ENCODE data around the gene MYLK.

The MYLK gene

DNA sequence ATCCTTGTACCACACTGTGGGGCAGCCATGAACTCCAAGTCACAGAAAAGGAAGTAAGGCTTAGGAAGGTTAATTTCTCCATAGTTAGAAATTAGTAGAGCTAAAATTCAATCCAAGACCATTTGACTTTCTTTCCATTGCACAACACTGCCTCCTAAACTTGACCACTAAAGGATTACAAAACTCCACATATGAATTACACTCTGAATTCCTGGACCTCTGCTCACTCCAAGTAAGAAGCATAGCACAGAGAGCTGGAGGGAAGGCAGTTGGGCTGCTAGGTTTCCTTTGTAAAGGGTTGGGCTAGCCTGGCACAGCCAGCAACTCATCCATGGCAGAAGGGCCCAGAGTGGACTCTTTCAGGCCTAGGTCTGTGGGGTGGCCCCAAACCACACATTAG is 134.4 kb downstream of the MYLK start:
- no peak overlapping the region for H3K9ac ChIP-seq (ENCODE audit: low read depth, low read length, poor library complexity)
- no peak overlapping the region for H2AK5ac ChIP-seq (ENCODE audit: low read depth, low read length)
- peaks cover 2 to 4% of the 10 kb centered on the region in 2 donors for H3K4me1 ChIP-seq (ENCODE audit: control insufficient read depth in 2 of 2, insufficient read depth in 1 of 2, low read depth in 1 of 2, low read length in 2 of 2)
- DNase-seq (ENCODE audit: low spot score): no peak
- no peak overlapping the region for H3K14ac ChIP-seq (ENCODE audit: low read length)
- no peak overlapping the region for H4K91ac ChIP-seq (ENCODE audit: low read depth, low read length, poor library complexity)
- no peak overlapping the region for H2BK120ac ChIP-seq (ENCODE audit: low read depth, low read length)
- no peak overlapping the region for H3K4ac ChIP-seq (ENCODE audit: low read length)
- no peak overlapping the region for H2BK12ac ChIP-seq (ENCODE audit: low read length)
- no peaks in the 10 kb centered on the region for H3K79me1 ChIP-seq (ENCODE audit: low read depth, low read length)
- no peak overlapping the region for H3K4me3 ChIP-seq (ENCODE audit: low read length in 2 of 2)
- H2AFZ ChIP-seq (ENCODE audit: low read length): no peak overlapping the region
- H3K36me3 ChIP-seq (replicated peaks in 1 of 2; ENCODE audit: control insufficient read depth in 2 of 2, insufficient read depth in 2 of 2, low read length in 2 of 2): peaks cover 6 to 14% of the 10 kb centered on the region in 2 donors
- H2BK5ac ChIP-seq (ENCODE audit: low read length): no peak overlapping the region
- no peak overlapping the region for H3K4me2 ChIP-seq (ENCODE audit: insufficient read depth, low read length, poor library complexity, severe bottlenecking)
- no peak overlapping the region for H2BK15ac ChIP-seq (ENCODE audit: low read length)
- no peak overlapping the region for H3K27ac ChIP-seq (replicated peaks; ENCODE audit: low read length)
- H3K27me3 ChIP-seq (ENCODE audit: control insufficient read depth in 3 of 3, insufficient read depth in 3 of 3, low read depth in 1 of 3, low read length in 3 of 3): no peaks in the 10 kb centered on the region
- peaks cover 0 to 3% of the 10 kb centered on the region in 2 donors for H3K9me3 ChIP-seq (replicated peaks in 1 of 2; ENCODE audit: control insufficient read depth in 2 of 2, insufficient read depth in 1 of 2, low read depth in 1 of 2, low read length in 2 of 2)
- H4K8ac ChIP-seq (ENCODE audit: low read depth, low read length): no peak overlapping the region
- no peak overlapping the region for H3K23ac ChIP-seq (ENCODE audit: low read depth, low read length, poor library complexity)
- no peak overlapping the region for H3K18ac ChIP-seq (ENCODE audit: low read length)

DNA sequence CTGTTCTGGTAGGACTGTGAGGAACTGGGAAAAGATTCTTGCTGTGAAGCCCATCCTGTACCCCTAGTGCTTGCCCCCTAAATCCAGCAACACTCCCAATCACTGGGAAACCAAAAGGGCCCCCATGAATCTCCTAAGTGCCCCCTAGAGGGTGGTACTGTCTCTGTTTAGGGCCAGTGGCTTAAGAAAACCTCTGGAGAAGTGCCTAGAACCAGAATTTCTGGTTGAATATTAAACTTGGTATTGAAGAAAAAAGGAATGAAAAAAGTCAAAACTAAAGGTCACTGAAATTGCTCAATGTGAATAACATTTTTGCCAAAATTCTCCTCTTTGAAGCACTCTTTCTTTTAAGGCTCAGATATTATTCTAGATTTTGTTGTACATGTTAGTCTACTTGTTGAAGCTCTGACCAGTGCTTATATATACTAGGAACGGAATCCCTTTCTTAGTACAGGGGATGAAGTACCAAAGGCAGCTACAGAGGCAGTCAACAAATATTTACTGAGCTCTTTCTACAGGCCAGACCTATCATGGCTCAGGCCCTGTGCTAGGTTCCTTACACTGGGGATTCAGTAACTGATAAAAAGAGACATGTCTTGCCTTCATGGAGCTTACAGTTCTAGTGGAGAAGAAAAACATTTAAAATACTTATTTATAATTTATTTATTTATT is 138.8 kb downstream of the MYLK start:
- Histone ChIP-seq H3K27ac (replicated peaks; ENCODE audit: low read length) (no peak overlapping the region), H2BK12ac (ENCODE audit: low read length) (no peak overlapping the region), H3K4ac (ENCODE audit: low read length) (no peak overlapping the region), H3K14ac (ENCODE audit: low read length) (no peak overlapping the region), H3K4me3 (ENCODE audit: low read length in 2 of 2) (no peak overlapping the region), H3K23ac (ENCODE audit: low read depth, low read length, poor library complexity) (no peak overlapping the region), H3K36me3 (replicated peaks in 1 of 2; ENCODE audit: control insufficient read depth in 2 of 2, insufficient read depth in 2 of 2, low read length in 2 of 2) (peaks cover 0 to 4% of the 10 kb centered on the region in 2 donors), H3K9ac (ENCODE audit: low read depth, low read length, poor library complexity) (no peak overlapping the region), H2BK120ac (ENCODE audit: low read depth, low read length) (no peak overlapping the region), H4K8ac (ENCODE audit: low read depth, low read length) (no peak overlapping the region), H3K9me3 (replicated peaks in 1 of 2; ENCODE audit: control insufficient read depth in 2 of 2, insufficient read depth in 1 of 2, low read depth in 1 of 2, low read length in 2 of 2) (peaks cover 0 to 3% of the 10 kb centered on the region in 2 donors), H3K79me1 (ENCODE audit: low read depth, low read length) (no peaks in the 10 kb centered on the region), H2BK15ac (ENCODE audit: low read length) (no peak overlapping the region), H4K91ac (ENCODE audit: low read depth, low read length, poor library complexity) (no peak overlapping the region), H2BK5ac (ENCODE audit: low read length) (no peak overlapping the region), H3K18ac (ENCODE audit: low read length) (no peak overlapping the region), H3K27me3 (ENCODE audit: control insufficient read depth in 3 of 3, insufficient read depth in 3 of 3, low read depth in 1 of 3, low read length in 3 of 3) (no peaks in the 10 kb centered on the region), H2AFZ (ENCODE audit: low read length) (no peak overlapping the region), H2AK5ac (ENCODE audit: low read depth, low read length) (no peak overlapping the region), H3K4me1 (ENCODE audit: control insufficient read depth in 2 of 2, insufficient read depth in 1 of 2, low read depth in 1 of 2, low read length in 2 of 2) (peaks cover 0 to 6% of the 10 kb centered on the region in 2 donors), H3K4me2 (ENCODE audit: insufficient read depth, low read length, poor library complexity, severe bottlenecking) (no peak overlapping the region)
- no peak for DNase-seq (ENCODE audit: low spot score)
- WGBS, 2 donors (ENCODE audit: extremely low coverage in 2 of 2, insufficient read length in 2 of 2, insufficient replicate concordance in 1 of 2): no CpG with 5 or more reads among the region's 1 CpG

DNA sequence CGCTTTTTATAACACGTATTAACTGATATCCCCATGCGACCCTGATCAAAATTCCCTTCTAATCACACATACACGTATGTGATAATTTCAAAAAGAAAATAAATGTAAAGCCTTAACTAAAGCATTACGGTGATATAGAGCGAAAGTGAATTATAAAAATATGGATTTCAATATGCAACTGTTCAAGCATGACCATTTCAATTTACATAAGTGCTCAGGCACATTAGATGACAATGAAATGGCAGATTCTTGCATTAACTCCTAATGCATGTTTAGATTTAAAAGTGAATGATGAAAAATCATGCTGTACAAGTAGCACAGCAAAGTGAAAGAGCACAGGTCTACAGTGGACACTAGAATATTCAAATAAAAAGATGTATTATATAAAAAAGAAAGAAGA is 140.1 kb downstream of the MYLK start:
- Histone ChIP-seq H3K9me3 (replicated peaks in 1 of 2; ENCODE audit: control insufficient read depth in 2 of 2, insufficient read depth in 1 of 2, low read depth in 1 of 2, low read length in 2 of 2) (peaks cover 0 to 3% of the 10 kb centered on the region in 2 donors), H3K27me3 (ENCODE audit: control insufficient read depth in 3 of 3, insufficient read depth in 3 of 3, low read depth in 1 of 3, low read length in 3 of 3) (no peaks in the 10 kb centered on the region), H3K4me3 (ENCODE audit: low read length in 2 of 2) (no peak overlapping the region), H3K23ac (ENCODE audit: low read depth, low read length, poor library complexity) (no peak overlapping the region), H4K91ac (ENCODE audit: low read depth, low read length, poor library complexity) (no peak overlapping the region), H3K18ac (ENCODE audit: low read length) (no peak overlapping the region), H3K14ac (ENCODE audit: low read length) (no peak overlapping the region), H2BK15ac (ENCODE audit: low read length) (no peak overlapping the region), H2BK120ac (ENCODE audit: low read depth, low read length) (no peak overlapping the region), H2AK5ac (ENCODE audit: low read depth, low read length) (no peak overlapping the region), H3K9ac (ENCODE audit: low read depth, low read length, poor library complexity) (no peak overlapping the region), H4K8ac (ENCODE audit: low read depth, low read length) (no peak overlapping the region), H3K36me3 (replicated peaks in 1 of 2; ENCODE audit: control insufficient read depth in 2 of 2, insufficient read depth in 2 of 2, low read length in 2 of 2) (peaks cover 0 to 4% of the 10 kb centered on the region in 2 donors), H2BK5ac (ENCODE audit: low read length) (no peak overlapping the region), H3K27ac (replicated peaks; ENCODE audit: low read length) (no peak overlapping the region), H2BK12ac (ENCODE audit: low read length) (no peak overlapping the region), H3K4ac (ENCODE audit: low read length) (no peak overlapping the region), H3K79me1 (ENCODE audit: low read depth, low read length) (no peaks in the 10 kb centered on the region), H3K4me1 (ENCODE audit: control insufficient read depth in 2 of 2, insufficient read depth in 1 of 2, low read depth in 1 of 2, low read length in 2 of 2) (peaks cover 0 to 7% of the 10 kb centered on the region in 2 donors), H2AFZ (ENCODE audit: low read length) (no peak overlapping the region), H3K4me2 (ENCODE audit: insufficient read depth, low read length, poor library complexity, severe bottlenecking) (no peak overlapping the region)
- 100% methylated on average over 2 of the region's 6 CpGs; no CpG with 5 or more reads in 1 of the 2 donors for WGBS, 2 donors (ENCODE audit: extremely low coverage in 2 of 2, insufficient read length in 2 of 2, insufficient replicate concordance in 1 of 2)
- DNase-seq (ENCODE audit: low spot score): no peak

DNA sequence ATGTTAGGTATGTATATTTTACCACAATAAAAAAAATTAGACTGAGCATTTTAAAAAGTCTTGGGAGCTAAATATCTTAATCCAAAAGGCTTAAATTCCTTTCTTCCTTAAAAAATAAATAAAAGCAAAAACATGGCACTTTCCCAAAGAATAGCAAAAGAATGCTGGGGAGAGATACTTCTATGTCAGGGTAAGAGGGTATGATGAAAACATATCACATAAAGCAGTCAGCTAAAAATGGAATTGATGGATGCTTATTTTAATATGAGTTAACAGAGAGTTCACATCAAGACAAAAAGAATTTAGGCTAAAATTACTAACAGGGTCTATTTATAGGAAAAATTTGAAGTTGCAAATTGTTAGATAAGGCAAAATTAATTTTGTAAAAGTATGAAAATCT is 141.0 kb downstream of the MYLK start:
- H4K91ac ChIP-seq (ENCODE audit: low read depth, low read length, poor library complexity): no peak overlapping the region

More for the DNA sequence above, 141.0 kb downstream of the MYLK start:
- no peak overlapping the region for H2BK12ac ChIP-seq (ENCODE audit: low read length)
- no peak for DNase-seq (ENCODE audit: low spot score)
- no peak overlapping the region for H2BK15ac ChIP-seq (ENCODE audit: low read length)
- H4K8ac ChIP-seq (ENCODE audit: low read depth, low read length): no peak overlapping the region
- no peaks in the 10 kb centered on the region for H3K79me1 ChIP-seq (ENCODE audit: low read depth, low read length)
- H3K23ac ChIP-seq (ENCODE audit: low read depth, low read length, poor library complexity): no peak overlapping the region
- H2AFZ ChIP-seq (ENCODE audit: low read length): no peak overlapping the region
- H3K9me3 ChIP-seq (replicated peaks in 1 of 2; ENCODE audit: control insufficient read depth in 2 of 2, insufficient read depth in 1 of 2, low read depth in 1 of 2, low read length in 2 of 2): peaks cover 0 to under 1% of the 10 kb centered on the region in 2 donors
- H3K18ac ChIP-seq (ENCODE audit: low read length): no peak overlapping the region
- H3K14ac ChIP-seq (ENCODE audit: low read length): no peak overlapping the region
- no peak overlapping the region for H2BK120ac ChIP-seq (ENCODE audit: low read depth, low read length)
- H3K4me2 ChIP-seq (ENCODE audit: insufficient read depth, low read length, poor library complexity, severe bottlenecking): no peak overlapping the region
- no peak overlapping the region for H3K9ac ChIP-seq (ENCODE audit: low read depth, low read length, poor library complexity)
- H3K27me3 ChIP-seq (ENCODE audit: control insufficient read depth in 3 of 3, insufficient read depth in 3 of 3, low read depth in 1 of 3, low read length in 3 of 3): no peaks in the 10 kb centered on the region
- no peak overlapping the region for H3K27ac ChIP-seq (replicated peaks; ENCODE audit: low read length)
- H3K4me3 ChIP-seq (ENCODE audit: low read length in 2 of 2): no peak overlapping the region
- H3K4ac ChIP-seq (ENCODE audit: low read length): no peak overlapping the region
- H2BK5ac ChIP-seq (ENCODE audit: low read length): no peak overlapping the region
- no peak overlapping the region for H2AK5ac ChIP-seq (ENCODE audit: low read depth, low read length)
- peaks cover 0 to 7% of the 10 kb centered on the region in 2 donors for H3K4me1 ChIP-seq (ENCODE audit: control insufficient read depth in 2 of 2, insufficient read depth in 1 of 2, low read depth in 1 of 2, low read length in 2 of 2)
- H3K36me3 ChIP-seq (replicated peaks in 1 of 2; ENCODE audit: control insufficient read depth in 2 of 2, insufficient read depth in 2 of 2, low read length in 2 of 2): peaks cover 4 to 10% of the 10 kb centered on the region in 2 donors

All from neuronal stem cell (in vitro differentiated cells).